ENCODE measurements around the gene ADAM19.

The ADAM19 gene

DNA sequence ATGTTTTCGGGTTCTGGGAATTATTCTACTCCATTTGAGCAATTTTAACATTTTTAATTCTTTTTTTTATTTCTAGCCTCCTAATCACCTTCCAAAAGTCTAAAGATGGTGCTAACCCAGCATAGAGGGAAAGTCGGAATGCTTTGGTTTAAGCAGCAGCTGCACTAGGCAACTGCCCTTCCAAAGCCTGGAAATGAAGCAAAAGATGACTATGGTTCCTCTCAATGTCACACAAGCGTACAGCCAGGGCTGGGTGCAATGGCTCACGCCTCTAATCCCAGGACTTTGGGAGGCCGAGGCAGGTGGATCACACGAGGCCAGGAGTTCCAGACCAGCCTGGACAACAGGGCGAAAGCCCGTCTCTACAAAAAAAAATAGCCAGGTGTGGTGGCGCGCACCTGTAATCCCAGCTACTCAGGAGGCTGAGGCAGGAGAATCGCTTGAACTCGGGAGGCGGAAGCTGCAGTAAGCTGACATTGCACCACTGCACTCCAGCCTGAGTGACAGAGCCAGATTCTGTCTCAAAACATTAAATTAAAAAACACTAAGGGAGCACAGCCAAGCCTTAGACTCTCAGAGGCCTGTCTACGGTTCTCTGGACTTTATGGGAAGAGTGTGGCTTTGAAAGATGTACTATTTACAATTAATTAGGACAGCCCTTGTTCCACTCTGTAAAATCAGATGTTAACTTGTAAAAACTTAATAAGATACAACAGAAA lies 33.1 kb downstream of the ADAM19 start:
- no peak for DNase-seq

DNA sequence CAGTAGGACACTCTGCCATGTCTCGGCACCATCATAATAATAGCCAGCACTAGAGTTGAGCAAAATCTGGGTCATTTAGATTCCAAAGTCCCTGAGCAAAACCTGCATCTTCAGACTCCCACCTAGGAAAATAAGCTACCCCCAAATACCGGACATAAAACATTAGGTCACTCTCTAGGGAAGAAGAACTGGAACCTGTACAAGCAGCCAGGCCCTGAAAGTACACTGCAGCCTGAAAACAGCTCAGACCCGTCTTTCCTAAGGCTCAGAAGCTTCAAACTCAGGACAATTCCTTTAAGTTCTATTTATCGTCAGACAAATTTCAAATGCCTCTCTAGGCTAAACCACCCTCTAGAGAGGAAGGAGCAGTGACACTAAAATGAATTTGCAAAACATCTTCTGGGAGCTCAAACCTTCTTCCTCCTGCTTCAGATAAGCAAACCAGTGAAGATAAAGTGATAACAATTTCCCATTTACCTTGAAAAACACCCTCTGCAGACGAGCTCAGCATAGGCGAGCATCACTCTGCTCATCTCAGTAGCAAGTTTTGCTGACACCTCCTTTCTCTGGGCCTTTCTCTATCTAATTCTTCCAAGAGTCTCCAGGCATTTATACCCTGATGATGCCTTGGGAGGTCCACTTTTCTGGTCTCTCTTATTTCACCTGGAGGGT lies 34.0 kb downstream of the ADAM19 start:
- DNase-seq, result peak in 2 of 5 experiments; percentile 13 to 96

DNA sequence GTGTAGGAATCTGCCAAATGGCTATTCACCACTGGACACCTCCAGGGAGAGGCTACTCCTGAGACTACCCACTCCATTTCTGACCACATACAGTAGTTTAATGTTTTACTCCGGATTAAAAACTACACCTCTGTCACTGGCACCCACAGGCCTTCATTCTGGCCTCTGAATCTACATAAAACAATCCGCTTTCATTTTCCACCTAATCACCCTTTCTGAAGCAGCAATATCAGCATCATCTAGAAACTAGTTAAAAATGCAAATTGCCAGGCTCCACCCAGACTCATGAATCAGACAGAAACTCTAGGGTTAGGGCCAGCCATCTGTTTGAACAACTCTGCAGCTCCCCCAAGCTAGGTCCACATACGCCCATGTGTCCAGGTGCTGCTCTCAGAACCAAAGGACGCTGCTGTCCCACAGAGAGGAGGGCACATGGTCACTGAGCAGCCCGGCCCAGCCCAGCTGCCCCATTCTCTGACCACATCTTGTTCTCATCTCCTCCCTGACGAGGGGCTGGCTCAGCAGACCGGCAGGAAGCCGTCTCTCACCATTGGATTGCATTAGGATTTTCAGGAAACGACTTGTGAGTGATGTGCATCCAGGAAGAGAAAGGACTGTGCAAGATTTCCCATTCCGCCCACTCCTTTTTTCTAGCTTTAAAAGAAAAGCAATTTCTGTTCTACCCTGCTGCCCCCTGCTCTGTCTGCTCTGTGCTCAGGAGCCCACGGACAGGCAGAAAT lies 34.7 kb downstream of the ADAM19 start:
- peak in 4 of 5 experiments; percentile 8 to 93 (median 22) for DNase-seq

DNA sequence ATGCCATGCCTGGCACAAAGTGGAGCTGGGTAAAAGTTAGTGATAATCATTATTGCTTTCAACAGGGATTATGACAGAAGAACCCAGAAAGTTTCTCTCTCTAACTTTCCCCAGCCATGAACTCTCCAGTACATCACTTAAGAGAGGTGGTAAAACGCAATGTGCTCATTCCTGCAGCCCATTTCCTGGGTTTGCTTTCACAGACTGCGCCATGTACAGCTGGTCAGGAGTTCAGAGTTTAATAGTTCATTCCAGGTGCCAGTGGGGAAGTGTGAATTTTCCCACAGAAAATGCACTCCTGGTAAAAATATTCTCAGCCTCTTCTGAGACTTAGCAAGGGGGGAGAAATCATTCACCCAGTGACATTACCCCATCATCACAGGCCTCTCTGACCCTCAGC lies 35.5 kb downstream of the ADAM19 start:
- DNase-seq, result peak in 1 of 5 experiments; percentile 54

DNA sequence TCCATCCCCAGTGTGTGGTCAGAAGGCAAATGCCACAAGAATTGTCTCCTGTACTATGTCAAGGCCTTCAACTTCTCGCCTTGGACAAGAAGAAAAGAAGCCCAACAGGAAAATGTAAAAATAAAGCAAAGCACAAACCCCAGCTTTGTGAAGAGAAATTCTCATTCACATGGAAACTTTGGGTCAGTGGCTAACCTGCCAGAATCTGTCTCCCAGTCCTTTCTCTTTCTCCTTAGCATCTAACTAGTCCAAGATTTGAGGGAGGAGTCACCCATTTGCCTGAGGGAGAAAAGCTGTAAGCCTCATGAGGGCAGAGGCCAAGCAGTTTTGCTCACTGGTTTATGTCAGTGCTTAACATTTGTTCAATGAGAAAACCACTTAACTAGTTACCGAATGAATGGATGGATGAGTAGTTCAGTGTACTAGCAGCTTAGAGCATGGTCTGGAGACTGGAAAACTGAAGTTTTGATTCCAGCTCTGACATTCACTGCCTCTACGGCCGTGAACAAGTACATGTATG lies 36.0 kb downstream of the ADAM19 start:
- DNase-seq, result no peak

DNA sequence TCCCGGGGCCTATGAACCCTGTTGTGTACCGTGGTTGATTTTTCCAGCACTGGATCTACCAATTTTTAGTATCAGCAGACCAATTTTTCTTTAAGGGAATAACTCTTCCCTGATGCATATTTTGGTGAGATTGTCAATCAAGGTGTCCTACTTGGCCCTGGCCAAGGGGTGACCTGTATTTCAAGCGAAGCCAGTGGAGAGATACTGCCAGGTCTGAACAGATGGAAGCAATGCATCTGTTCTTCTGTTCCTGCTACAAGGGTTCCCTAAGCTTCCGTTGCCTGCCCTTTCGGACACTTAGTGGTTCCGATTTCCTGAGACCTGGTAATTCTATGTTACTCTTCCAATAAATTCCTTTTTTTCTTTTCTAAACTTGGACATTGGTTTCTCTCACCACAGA lies 37.3 kb downstream of the ADAM19 start:
- no peak for DNase-seq

DNA sequence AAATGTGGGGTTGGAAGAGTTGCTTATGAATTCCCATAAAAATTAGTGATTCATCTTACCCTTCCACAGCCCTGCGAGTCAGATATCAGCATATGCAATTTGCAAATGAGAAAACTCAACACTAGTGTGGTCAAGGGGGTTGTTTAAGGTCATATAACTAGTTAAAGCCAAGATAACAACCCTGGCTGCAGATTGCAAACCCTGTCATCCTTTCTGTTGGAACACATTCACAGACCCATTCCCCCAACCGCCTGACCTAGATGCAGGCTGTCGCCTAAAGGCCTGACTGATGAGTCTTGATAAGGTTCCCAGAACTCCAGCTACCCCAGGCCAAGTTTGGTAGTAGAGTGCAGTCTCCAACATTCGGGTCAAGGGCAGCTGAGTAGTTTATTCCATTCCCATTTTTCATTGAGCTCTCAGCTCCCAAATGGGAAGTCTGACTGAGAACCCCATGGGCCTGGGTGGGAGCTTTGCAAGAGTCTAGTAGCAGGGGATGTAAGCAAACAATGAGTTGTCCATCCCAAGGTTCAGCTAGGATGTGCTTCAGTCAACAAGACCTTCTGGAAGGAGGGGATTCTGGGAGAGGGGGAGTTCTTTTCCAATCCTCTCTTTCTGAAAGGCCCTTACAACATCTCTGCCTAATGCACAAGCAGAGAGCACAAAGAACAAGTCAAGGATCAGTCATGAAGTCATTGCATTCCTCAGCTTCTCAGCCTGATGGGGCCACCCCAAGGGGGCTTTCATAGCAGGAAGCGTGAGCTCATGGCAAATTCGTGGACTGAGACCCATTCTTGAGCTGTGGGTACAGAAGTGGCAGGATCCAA lies 40.3 kb downstream of the ADAM19 start:
- DNase-seq, result no peak

DNA sequence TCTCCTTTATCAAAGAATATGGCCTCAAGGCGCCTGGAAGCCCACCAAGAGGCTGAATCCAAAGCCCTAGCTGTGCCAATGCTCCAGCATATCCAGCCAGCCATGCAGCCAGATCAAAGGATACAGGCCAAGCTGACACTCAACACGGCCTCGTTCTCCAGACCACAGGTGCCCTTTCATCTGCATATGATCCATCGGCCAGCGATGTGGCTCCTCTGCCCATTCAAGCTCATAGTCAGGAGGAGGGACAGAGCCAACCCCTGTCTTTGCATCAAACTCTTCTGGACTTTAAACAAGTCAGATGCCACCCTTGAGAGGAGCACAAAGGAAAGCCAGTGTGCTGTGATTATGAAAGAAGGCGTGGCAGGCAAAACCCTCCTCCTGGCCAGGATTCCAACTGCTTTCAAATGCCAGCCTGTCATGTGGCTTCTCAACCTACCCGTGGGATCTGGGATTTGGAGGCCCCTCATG lies 42.5 kb downstream of the ADAM19 start:
- DNase-seq, result no peak

DNA sequence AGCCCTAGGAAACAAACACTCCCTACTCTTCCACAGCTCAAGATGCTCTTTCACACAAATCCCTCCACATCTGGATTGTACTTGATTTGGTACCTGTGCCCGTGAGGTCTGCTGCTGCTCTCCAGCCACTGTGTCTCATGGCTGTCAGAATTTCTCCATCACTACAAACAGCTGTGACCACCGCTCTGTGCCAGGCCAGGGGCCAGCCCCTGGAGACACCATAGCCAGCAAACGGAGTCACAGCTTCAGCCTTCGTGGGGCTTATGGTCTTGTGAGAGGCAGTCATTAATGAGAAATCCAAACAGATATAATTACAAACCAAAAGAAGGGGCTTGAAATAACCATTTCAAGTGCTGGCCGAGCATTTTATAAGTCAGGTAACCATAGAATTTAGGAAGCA lies 43.6 kb downstream of the ADAM19 start:
- no peak for DNase-seq

DNA sequence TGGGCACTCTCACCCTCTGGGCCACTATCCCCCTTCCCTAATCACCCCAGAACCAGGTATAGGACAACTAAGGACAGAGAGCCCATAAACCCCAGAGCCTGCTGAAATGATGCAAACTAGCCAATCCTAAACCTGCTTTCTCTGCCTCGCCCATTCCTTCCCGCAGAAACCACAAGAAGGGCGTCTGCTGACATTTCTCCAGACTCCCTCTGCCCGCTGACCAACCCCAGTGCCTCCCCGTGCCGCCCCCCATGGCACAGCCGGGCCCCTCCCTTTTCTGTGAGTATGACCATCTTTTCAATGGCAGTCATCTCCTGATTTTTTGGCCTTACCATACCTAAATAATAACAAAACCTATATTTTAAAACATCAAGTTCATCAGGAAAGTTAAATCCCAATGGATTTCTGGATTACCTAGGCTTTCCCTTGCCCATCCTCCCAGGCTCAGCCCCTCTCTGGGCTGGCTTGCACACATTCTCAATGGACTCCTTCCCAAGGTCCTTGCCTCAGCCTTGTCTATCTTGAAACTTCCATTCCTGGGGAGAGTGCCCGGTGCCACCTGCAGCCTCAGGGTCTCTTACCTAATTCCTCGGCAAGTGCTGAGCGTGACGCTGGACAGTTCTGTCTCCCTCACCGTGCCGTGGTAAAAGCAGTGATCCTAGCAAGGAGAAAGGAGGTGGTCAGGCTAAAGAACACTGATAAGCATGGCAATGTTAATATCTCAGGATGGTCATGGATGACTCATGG lies 45.2 kb downstream of the ADAM19 start:
- DNase-seq, result no peak

DNA sequence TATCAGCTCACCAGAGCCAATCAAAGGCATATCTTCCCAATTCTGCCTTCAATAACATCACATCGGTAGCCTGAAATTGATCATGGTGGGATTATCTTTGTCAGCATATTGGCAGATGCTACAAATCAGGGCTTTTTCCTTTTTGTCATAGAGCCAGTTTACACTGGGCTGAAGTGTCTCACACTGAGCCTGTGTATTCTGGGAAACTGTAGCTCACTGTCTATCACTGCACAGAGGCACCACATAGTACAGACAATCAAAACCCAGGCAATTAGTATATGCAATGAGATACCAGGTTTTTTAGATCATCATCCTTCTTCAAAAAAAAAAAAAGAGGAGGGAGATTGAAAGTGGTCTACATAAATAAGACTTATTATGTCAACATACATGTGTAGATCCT lies 46.6 kb downstream of the ADAM19 start:
- no peak for DNase-seq

DNA sequence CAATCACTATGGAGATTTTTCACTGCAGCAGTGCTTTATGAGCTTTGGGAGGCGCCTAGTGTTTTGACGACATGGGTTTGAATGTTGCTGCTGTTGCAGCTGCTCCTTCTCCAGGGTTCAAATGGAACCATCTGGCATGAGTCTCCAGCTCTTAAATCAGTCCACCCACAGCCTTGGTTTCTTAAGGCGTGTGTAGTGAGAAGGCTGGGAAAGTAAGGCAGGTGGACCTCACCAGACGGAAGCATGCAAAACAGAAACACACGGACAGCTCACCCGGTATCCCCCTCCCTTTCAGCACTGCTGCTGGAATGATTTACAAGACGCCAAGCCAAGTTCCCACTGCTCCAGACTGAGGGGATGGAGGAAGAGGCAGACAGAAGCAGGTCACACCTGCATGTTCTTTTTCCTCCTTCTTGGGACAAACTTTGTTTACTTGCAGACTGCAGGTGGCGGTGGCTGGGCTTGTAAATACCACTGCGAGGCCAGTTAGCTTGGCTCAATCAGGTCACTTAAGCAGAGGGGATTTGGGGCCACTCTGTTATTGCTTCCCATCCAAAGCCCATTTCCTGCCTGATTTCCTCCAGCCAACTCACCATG lies 47.4 kb downstream of the ADAM19 start:
- no peak for DNase-seq

DNA sequence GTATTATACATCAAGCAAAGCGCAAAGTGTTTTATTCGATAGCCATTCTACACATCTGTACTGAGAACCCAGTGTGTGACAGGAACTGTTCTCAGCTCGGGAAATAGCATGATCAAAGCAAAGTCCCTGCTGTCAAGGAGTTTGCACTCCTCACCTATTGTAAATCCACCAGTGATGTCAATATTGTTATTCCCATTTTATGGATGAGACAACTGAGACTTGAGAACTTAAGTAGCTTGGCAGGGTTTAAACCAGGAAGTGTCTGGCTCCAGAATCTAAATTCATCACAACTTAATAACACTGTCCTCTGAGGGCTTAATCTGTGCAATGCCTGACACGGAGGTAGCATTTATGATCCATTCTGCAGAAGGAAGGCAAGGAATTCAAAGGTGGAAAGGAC lies 50.7 kb downstream of the ADAM19 start:
- no peak for DNase-seq

DNA sequence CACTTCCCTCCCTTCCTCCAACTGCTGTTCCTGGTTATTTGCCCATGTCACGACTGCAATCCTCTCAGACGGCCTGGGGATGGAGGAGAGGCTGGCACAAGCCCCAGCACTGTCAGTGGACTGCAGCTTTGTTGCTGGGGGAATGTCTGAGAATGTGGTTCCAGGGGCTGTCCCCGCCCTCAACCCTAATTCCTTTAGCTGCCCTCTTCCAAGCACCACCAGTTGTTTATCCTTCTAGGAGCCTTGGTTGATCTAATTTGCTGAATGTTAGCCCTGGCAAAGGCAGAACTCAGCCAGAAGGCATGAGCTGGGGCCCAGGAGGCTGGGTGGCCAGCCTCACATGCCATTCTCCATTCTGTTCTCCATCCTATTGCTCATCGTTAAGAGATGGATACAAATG lies 51.6 kb downstream of the ADAM19 start:
- no peak for DNase-seq

DNA sequence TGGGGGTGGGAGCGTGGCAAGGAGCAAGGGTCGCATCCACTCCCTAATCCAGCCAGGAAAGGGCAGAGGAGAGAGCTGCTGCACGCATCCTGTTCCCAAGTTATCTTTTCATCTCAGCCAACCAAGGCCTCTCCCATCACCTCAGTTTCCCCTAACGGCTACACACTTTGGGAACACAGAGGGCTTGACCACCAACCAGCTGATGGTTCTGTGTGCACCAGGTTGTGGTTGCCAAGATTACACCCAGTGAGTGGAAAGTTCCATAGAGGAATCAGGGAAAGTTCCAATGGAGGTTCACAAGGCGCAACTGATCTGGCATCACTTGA lies 53.9 kb downstream of the ADAM19 start:
- no peak for DNase-seq

DNA sequence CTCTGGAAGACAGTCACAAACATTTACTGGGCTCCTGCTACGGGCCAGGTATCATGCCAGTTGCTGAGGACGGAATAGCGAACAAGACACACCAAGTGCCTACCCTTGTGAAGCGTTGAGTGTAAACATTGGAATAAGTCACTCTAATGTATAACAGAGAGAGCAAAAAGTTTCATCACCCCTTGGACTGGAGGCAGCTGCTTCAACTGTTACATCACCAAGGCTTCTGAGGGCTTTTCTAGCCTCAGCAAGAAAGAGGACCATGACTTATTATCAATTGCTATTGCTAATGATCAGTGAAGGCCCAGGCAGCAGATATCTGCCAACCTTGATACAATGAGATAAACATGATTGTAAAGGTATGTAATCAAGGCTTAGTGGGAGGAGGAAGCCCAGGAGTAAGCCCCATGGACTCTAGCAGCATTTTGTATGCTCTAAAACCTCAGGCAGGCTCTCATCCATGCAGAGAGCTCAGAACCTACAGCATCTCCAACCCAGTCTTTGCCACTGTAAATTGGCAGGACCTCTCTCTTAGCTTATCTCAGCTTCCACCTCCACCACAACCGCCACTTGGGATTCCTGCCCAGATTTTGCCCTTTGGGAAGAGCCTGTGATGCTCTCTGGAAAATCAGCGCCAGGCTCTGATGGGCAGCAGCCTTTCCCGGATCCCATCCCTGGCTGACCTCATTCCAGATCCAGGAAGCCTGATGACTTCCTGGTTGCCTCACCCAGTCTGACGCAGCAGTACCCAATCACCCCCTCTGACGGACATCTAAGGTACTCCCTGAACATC lies 54.5 kb downstream of the ADAM19 start:
- DNase-seq, result no peak

DNA sequence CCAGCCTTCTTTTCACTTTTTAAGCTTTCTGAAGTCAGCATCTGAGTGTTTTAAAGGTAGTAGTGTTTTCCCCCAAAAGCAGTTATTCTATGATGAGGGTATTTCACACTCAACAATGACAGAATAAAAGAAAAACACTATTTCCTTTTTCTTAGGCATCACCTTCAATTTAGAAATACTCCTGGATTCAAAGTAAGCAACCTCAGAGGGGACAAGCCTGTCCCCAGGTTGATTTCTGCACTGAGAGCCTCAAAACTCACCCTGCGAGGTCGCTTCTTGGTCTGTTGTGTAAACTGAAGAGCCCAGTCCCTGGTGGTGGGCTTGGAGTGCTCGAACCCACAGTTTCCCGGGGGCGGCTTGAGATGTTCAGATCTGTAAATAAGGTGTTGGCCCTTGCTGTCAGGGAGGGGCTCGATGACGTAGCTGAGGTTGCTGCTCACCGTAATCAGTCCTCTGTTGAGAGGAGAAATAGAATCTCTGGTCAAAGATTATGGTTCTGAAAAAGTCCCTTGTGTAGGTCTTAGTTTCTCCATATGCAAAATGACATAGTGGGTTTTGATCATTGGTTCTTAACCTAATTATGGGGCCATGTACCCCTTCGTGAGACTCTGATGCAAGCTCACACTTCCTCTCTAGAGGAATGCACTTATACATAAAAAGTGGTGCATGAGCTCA lies 55.9 kb downstream of the ADAM19 start:
- no peak for DNase-seq

DNA sequence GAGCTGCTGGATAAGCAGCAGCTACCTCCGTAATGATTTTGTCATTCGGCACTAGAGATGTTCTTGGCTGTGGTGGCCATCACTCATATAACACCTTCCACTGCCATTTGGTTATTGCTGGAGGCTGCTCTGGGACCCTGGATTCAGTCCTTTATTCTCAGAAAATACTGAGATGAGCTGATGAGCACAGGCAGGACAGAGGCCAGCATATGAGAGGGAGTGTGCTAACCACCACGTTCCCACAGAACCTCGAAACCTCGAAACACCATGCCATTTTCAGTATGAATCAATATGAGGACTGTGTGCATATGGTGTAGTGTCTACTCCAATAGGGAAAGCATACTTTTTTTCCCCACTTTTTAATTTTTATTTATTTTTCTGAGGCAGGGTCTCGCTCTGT lies 56.6 kb downstream of the ADAM19 start:
- DNase-seq, result peak in 1 of 5 experiments; percentile 71

DNA sequence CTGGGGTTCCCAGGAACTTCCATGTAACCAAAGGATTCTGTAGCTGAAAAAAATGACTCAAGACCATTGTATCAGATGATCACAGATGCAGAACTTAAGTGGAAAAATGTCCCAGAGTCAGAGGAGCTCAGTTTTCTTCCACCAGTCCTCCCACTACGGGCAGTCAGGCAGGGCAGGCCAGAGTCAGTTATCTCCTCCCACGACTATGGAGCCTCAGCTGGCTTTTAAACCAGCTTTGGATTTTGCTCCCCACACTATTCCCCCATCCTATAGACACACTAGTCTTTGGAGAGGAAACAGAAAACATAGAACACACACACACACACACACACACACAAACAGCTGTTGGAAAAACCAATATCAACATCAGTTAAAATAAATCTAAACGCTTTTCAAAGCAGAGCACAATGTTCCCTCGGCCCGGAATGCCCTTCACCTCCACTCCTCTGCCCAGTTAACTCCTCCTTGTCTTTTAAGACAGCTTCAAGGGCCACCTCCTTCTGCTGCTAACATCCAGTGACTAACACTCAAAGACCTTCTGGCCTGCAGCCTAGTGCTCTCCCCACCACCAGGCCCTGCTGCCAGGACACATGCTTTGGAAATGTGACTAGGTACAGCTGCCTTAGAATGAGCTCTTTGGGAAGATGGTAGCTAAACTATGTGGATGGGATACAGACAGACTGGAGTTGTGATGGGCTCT lies 58.8 kb downstream of the ADAM19 start:
- DNase-seq, result no peak
